Loucy (cell line): ENCODE measurements around the gene HOXA5.
A peak's percentile ranks its signal among the peaks of the same experiment; 100 is the strongest.

Experiments used
- H2AFZ ChIP-seq: fragments of 200-600 bp; sonication (generic); 2 replicates; pipeline ENCODE4 v1.6.0; 2016; ENCODE audit warnings: antibody characterized with exemption, mild to moderate bottlenecking, low read length, moderate library complexity
- H3F3A ChIP-seq: fragments of 200-600 bp; 2 replicates; pipeline ENCODE4 v1.6.0; 2016; ENCODE audit warnings: antibody characterized with exemption, low read depth, mild to moderate bottlenecking
- H3K27me3 ChIP-seq: fragments of 200-600 bp; sonication (generic); 2 replicates; pipeline ENCODE4 v1.6.1; 2014; ENCODE audit warnings: low read length, mild to moderate bottlenecking; ENCODE audit not compliant: insufficient read depth, poor library complexity, severe bottlenecking
- H3K36me3 ChIP-seq: fragments of 200-600 bp; sonication (generic); 2 replicates; pipeline ENCODE4 v1.6.1; 2016; ENCODE audit warnings: low read length; ENCODE audit not compliant: insufficient read depth
- H3K4me1 ChIP-seq: fragments of 200-600 bp; sonication (generic); 2 replicates; pipeline ENCODE4 v1.5.1; 2014; ENCODE audit warnings: low read length, mild to moderate bottlenecking; ENCODE audit not compliant: insufficient read depth, poor library complexity, severe bottlenecking
- H3K4me2 ChIP-seq: fragments of 200-600 bp; sonication (generic); 2 replicates; pipeline ENCODE4 v1.6.0; 2014; ENCODE audit warnings: antibody characterized with exemption, low read length, low read depth, mild to moderate bottlenecking; ENCODE audit not compliant: poor library complexity, severe bottlenecking
- H3K4me3 ChIP-seq: fragments of 200-600 bp; sonication (generic); 2 replicates; pipeline ENCODE4 v1.5.1; 2014; ENCODE audit warnings: low read length, mild to moderate bottlenecking, mixed read lengths; ENCODE audit not compliant: poor library complexity, severe bottlenecking
- H3K79me2 ChIP-seq: fragments of 200-600 bp; sonication (generic); 2 replicates; pipeline ENCODE4 v1.6.1; 2014; ENCODE audit warnings: low read length; ENCODE audit not compliant: insufficient read depth
- H3K9ac ChIP-seq: fragments of 200-600 bp; sonication (generic); 2 replicates; pipeline ENCODE4 v1.6.0; 2014; ENCODE audit warnings: mild to moderate bottlenecking, low read depth, low read length, moderate library complexity; ENCODE audit not compliant: poor library complexity, severe bottlenecking
- H3K9me2 ChIP-seq: fragments of 200-600 bp; sonication (generic); replicated peaks from 2 replicates; pipeline ENCODE4 v1.6.1; 2016; ENCODE audit warnings: low read depth, low read length, mixed read lengths
- H3K9me3 ChIP-seq: fragments of 200-600 bp; sonication (generic); 2 replicates; pipeline ENCODE4 v1.6.1; 2014; ENCODE audit warnings: mild to moderate bottlenecking, antibody characterized with exemption, low read length, low read depth; ENCODE audit not compliant: insufficient read depth
- H4K20me1 ChIP-seq: fragments of 200-600 bp; sonication (generic); 2 replicates; pipeline ENCODE4 v1.6.0; 2014; ENCODE audit warnings: antibody characterized with exemption, low read length, mild to moderate bottlenecking; ENCODE audit not compliant: insufficient read depth, poor library complexity, severe bottlenecking
- CTCF ChIP-seq: fragments of 200-600 bp; sonication (generic); conservative IDR thresholded peaks from 2 replicates; pipeline ENCODE4 v1.5.1; 2014; ENCODE audit warnings: mild to moderate bottlenecking, antibody characterized with exemption, low read length
- EZH2phosphoT487 ChIP-seq: fragments of 200-600 bp; IDR thresholded peaks from 2 replicates; pipeline ENCODE4 v1.6.1; 2018; ENCODE audit warnings: antibody characterized with exemption, mild to moderate bottlenecking, moderate library complexity, borderline replicate concordance

Gene HOXA5

GRCh38 chr7:27176962-27177794, 33.7 kb upstream of the HOXA5 start:
- Histone ChIP-seq H3K27me3 (peaks cover 33% of the 10 kb centered on the region), H2AFZ (no peak overlapping the region), H3K9me3 (no peaks in the 10 kb centered on the region), H3F3A (peaks cover 8% of the 10 kb centered on the region; the same call in 1 of the 2 replicates), H3K79me2 (peaks cover 100% of the 10 kb centered on the region), H3K9me2 (no peaks in the 10 kb centered on the region), H3K4me3 (peak overlapping the region; percentile 94), H3K9ac (peak overlapping the region; percentile 99), H3K36me3 (peaks cover 5% of the 10 kb centered on the region), H3K4me2 (peak overlapping the region; percentile 98), H3K4me1 (peaks cover 47% of the 10 kb centered on the region), H4K20me1 (peaks cover 76% of the 10 kb centered on the region)
- TF ChIP-seq CTCF (no peak), EZH2phosphoT487 (no peak)

GRCh38 chr7:27176524-27176845, 33.0 kb upstream of the HOXA5 start:
- no peak overlapping the region for H2AFZ ChIP-seq
- peaks cover 74% of the 10 kb centered on the region for H4K20me1 ChIP-seq
- peak overlapping the region; percentile 99 for H3K9ac ChIP-seq
- peak overlapping the region; percentile 94 for H3K4me3 ChIP-seq
- peaks cover 39% of the 10 kb centered on the region for H3K27me3 ChIP-seq
- peaks cover 8% of the 10 kb centered on the region; the same call in 1 of the 2 replicates for H3F3A ChIP-seq
- peaks cover 12% of the 10 kb centered on the region for H3K36me3 ChIP-seq
- H3K9me2 ChIP-seq: no peaks in the 10 kb centered on the region
- H3K4me1 ChIP-seq: peaks cover 42% of the 10 kb centered on the region
- peaks cover 100% of the 10 kb centered on the region for H3K79me2 ChIP-seq
- peak overlapping the region; percentile 98 for H3K4me2 ChIP-seq
- H3K9me3 ChIP-seq: no peaks in the 10 kb centered on the region
- TF ChIP-seq EZH2phosphoT487 (no peak), CTCF (no peak)

- H2AFZ ChIP-seq: no peak overlapping the region
Measured at GRCh38 chr7:27175626-27176523, 32.4 kb upstream of the HOXA5 start.

More at GRCh38 chr7:27175626-27176523, 32.4 kb upstream of the HOXA5 start:
- H3K79me2 ChIP-seq: peaks cover 100% of the 10 kb centered on the region
- no peaks in the 10 kb centered on the region for H3K9me2 ChIP-seq
- peaks cover 18% of the 10 kb centered on the region for H3K36me3 ChIP-seq
- H3F3A ChIP-seq: 0 out of 2 replicates have a peak, but pooled peaks cover 5% of the 10 kb centered on the region
- H3K27me3 ChIP-seq: peaks cover 45% of the 10 kb centered on the region
- H3K9ac ChIP-seq: peak overlapping the region; percentile 99
- peaks cover 36% of the 10 kb centered on the region for H3K4me1 ChIP-seq
- peaks cover 75% of the 10 kb centered on the region for H4K20me1 ChIP-seq
- peak overlapping the region; percentile 94 for H3K4me3 ChIP-seq
- TF ChIP-seq CTCF: no peak
- TF ChIP-seq EZH2phosphoT487: no peak
- peak overlapping the region; percentile 98 for H3K4me2 ChIP-seq
- H3K9me3 ChIP-seq: no peaks in the 10 kb centered on the region
